Mammary epithelial cell (primary cell): ENCODE data around the gene FOXL2NB.
A peak's percentile ranks its signal among the peaks of the same experiment; 100 is the strongest.

Experiments
- CTCF ChIP-seq, 2 donors: IDR thresholded peaks in 1 of 2; conservative IDR thresholded peaks in 1 of 2; 2 replicates each; pipeline ENCODE4 v1.5.1; 2011 to 2012; ENCODE audit warnings: inconsistent platforms in 2 of 2, low read length in 2 of 2, mild to moderate bottlenecking in 2 of 2, control low read depth in 1 of 2, low read depth in 1 of 2; ENCODE audit not compliant: insufficient read depth in 1 of 2; ENCODE audit errors: extremely low read depth in 1 of 2
- EZH2 ChIP-seq: IDR thresholded peaks from 2 replicates; pipeline ENCODE4 v1.6.1; 2012; ENCODE audit warnings: low read length, inconsistent platforms, borderline replicate concordance

- TF ChIP-seq CTCF (conservative IDR thresholded peaks at IDR 0.05 in 1 of 2, IDR thresholded peaks at IDR 0.05 in 1 of 2; ENCODE audit: extremely low read depth in 1 of 2, insufficient read depth in 1 of 2, low read depth in 1 of 2, low read length in 2 of 2): peak; percentile 33 to 57
- no peak for TF ChIP-seq EZH2
Observed at GRCh38 chr3:138945709-138946662, 1.0 kb upstream of the FOXL2NB start.
